Common myeloid progenitor, CD34-positive (primary cell): ENCODE measurements around the gene BLMH.

Source experiments
- CTCF ChIA-PET: fragments of 350-600 bp; sonication (Branson Sonifier 250); formaldehyde crosslinking; loops from one replicate; lab custom pipeline; 2021; ENCODE audit warnings: antibody characterized with exemption; lab: Charles Lee
- POLR2A ChIA-PET: fragments of 350-600 bp; sonication (Branson Sonifier 250); formaldehyde crosslinking; loops from one replicate; lab custom pipeline; 2021; ENCODE audit warnings: antibody characterized with exemption; lab: Charles Lee
- DNase-seq, 3 donors: peaks; one replicate each; pipeline versions ENCODE4 v3.0.0 to v3.0.0-alpha.2; 2013
- H3K27ac ChIP-seq, 2 experiments: 1 replicate in 1 of 2; 2 replicates in 1 of 2; pipeline ENCODE4 v1.7.0; 2013; ENCODE audit warnings: inconsistent platforms in 2 of 2, low read length in 2 of 2, mild to moderate bottlenecking in 2 of 2, low read depth in 1 of 2, moderate library complexity in 1 of 2; ENCODE audit not compliant: severe bottlenecking in 2 of 2, insufficient read depth in 1 of 2, poor library complexity in 1 of 2
- H3K27me3 ChIP-seq, 5 experiments: replicated peaks in 2 of 5; 1 replicate in 3 of 5; 2 replicates in 2 of 5; pipeline versions ENCODE4 v1.6.1 to v1.7.0; 2013; ENCODE audit warnings: low read length in 4 of 5, mild to moderate bottlenecking in 2 of 5, moderate library complexity in 2 of 5, inconsistent platforms in 1 of 5; ENCODE audit not compliant: insufficient read depth in 5 of 5, control insufficient read depth in 4 of 5
- H3K36me3 ChIP-seq, 4 experiments: 1 replicate in 2 of 4; 2 replicates in 2 of 4; pipeline versions ENCODE4 v1.6.1 to v1.7.0; 2013; ENCODE audit warnings: low read length in 3 of 4, control low read depth in 1 of 4, mild to moderate bottlenecking in 1 of 4; ENCODE audit not compliant: control insufficient read depth in 4 of 4, insufficient read depth in 4 of 4
- H3K4me1 ChIP-seq, 4 experiments: 1 replicate in 3 of 4; 2 replicates in 1 of 4; pipeline versions ENCODE4 v1.6.1 to v1.7.1; 2013; ENCODE audit warnings: low read length in 3 of 4, mild to moderate bottlenecking in 3 of 4, control low read depth in 1 of 4, inconsistent platforms in 1 of 4, moderate library complexity in 1 of 4; ENCODE audit not compliant: control insufficient read depth in 4 of 4, insufficient read depth in 4 of 4; ENCODE audit errors: control extremely low read depth in 1 of 4
- H3K4me3 ChIP-seq, 7 experiments: 1 replicate in 4 of 7; 2 replicates in 3 of 7; pipeline versions ENCODE4 v1.5.1 to v1.7.0; 2013; ENCODE audit warnings: mild to moderate bottlenecking in 7 of 7, low read length in 6 of 7, moderate library complexity in 6 of 7, inconsistent platforms in 2 of 7, low read depth in 2 of 7, control low read depth in 1 of 7; ENCODE audit not compliant: insufficient read depth in 4 of 7, control insufficient read depth in 1 of 7; ENCODE audit errors: extremely low read depth in 1 of 7
- H3K9me3 ChIP-seq, 5 experiments: 1 replicate in 4 of 5; 2 replicates in 1 of 5; pipeline versions ENCODE4 v1.6.1 to v1.7.1; 2013; ENCODE audit warnings: low read length in 4 of 5, mild to moderate bottlenecking in 2 of 5, inconsistent platforms in 1 of 5, low read depth in 1 of 5, moderate library complexity in 1 of 5; ENCODE audit not compliant: control insufficient read depth in 4 of 5, insufficient read depth in 2 of 5; ENCODE audit errors: control extremely low read depth in 1 of 5
- WGBS: methylation state at CpG from one replicate; pipeline ENCODE4 v1.1.5; 2013; ENCODE audit not compliant: insufficient coverage; 5-methylcytosine and 5-hydroxymethylcytosine counted together

BLMH gene

GRCh38 chr17:30275911-30276310 lies 15.8 kb downstream of the BLMH start:
- H3K4me3 ChIP-seq, result no peak overlapping the region
- H3K9me3 ChIP-seq, result no peaks in the 10 kb centered on the region
- ChIA-PET POLR2A (no interaction called here), CTCF (no interaction called here)
- no peak overlapping the region for H3K27ac ChIP-seq
- 80% methylated on average over 1 of the region's 2 CpGs for WGBS
- no peaks in the 10 kb centered on the region for H3K27me3 ChIP-seq
- no peaks in the 10 kb centered on the region for H3K4me1 ChIP-seq
- H3K36me3 ChIP-seq, result peaks cover 30 to 82% (median 48%) of the 10 kb centered on the region in 4 experiments
- DNase-seq, result no peak

GRCh38 chr17:30274887-30275286 lies 16.9 kb downstream of the BLMH start:
- DNase-seq, result no peak
- H3K27me3 ChIP-seq, result no peaks in the 10 kb centered on the region
- ChIA-PET CTCF (no interaction called here), POLR2A (no interaction called here)
- WGBS, result no CpG with 5 or more reads among the region's 3 CpGs
- peaks cover 28 to 76% (median 46%) of the 10 kb centered on the region in 4 experiments for H3K36me3 ChIP-seq
- no peaks in the 10 kb centered on the region for H3K9me3 ChIP-seq
- H3K4me3 ChIP-seq, result no peak overlapping the region
- no peak overlapping the region for H3K27ac ChIP-seq
- H3K4me1 ChIP-seq, result no peaks in the 10 kb centered on the region

- no peak for DNase-seq
Measured at GRCh38 chr17:30273373-30273772, 18.4 kb downstream of the BLMH start.

GRCh38 chr17:30271102-30271501 lies 20.6 kb downstream of the BLMH start:
- WGBS, result no CpG with 5 or more reads among the region's 6 CpGs
- H3K4me3 ChIP-seq, result no peak overlapping the region
- no peaks in the 10 kb centered on the region for H3K27me3 ChIP-seq
- no peaks in the 10 kb centered on the region for H3K9me3 ChIP-seq
- POLR2A ChIA-PET, result no interaction called here
- no peaks in the 10 kb centered on the region for H3K4me1 ChIP-seq
- no peak overlapping the region for H3K27ac ChIP-seq
- CTCF ChIA-PET, result interaction anchor here (1.1 kb wide), 1 partner anchor 10 kb away, joined by 3 read pairs; no protein-coding TSS in a partner anchor
- H3K36me3 ChIP-seq, result peaks cover 25 to 70% (median 46%) of the 10 kb centered on the region in 4 experiments
- DNase-seq, result no peak

More at GRCh38 chr17:30273373-30273772, 18.4 kb downstream of the BLMH start:
- CTCF ChIA-PET, result interaction anchor here (0.7 to 1.6 kb wide), 3 partner anchors 23 to 148 kb away, joined by 3 to 5 read pairs (median 4); no protein-coding TSS in a partner anchor
- POLR2A ChIA-PET, result no interaction called here
- Histone ChIP-seq H3K36me3 (peaks cover 23 to 68% (median 42%) of the 10 kb centered on the region in 4 experiments), H3K4me3 (no peak overlapping the region), H3K27me3 (no peaks in the 10 kb centered on the region), H3K27ac (no peak overlapping the region), H3K4me1 (no peaks in the 10 kb centered on the region), H3K9me3 (no peaks in the 10 kb centered on the region)
- 100% methylated on average over 2 of the region's 6 CpGs for WGBS

- H3K27me3 ChIP-seq, result no peaks in the 10 kb centered on the region
- CTCF ChIA-PET, result interaction anchor here (1.4 kb wide), 1 partner anchor 12 kb away, joined by 3 read pairs; no protein-coding TSS in a partner anchor
- no CpG with 5 or more reads among the region's 2 CpGs for WGBS
- no peak overlapping the region for H3K27ac ChIP-seq
- no peaks in the 10 kb centered on the region for H3K9me3 ChIP-seq
- POLR2A ChIA-PET, result no interaction called here
- no peak overlapping the region for H3K4me3 ChIP-seq
- H3K4me1 ChIP-seq, result no peaks in the 10 kb centered on the region
- H3K36me3 ChIP-seq, result peaks cover 16 to 70% (median 43%) of the 10 kb centered on the region in 4 experiments
- no peak for DNase-seq
Measured at GRCh38 chr17:30267625-30268024, 24.1 kb downstream of the BLMH start.

GRCh38 chr17:30263552-30264333 lies 28.0 kb downstream of the BLMH start:
- Histone ChIP-seq H3K4me3 (no peak overlapping the region), H3K27me3 (no peaks in the 10 kb centered on the region), H3K4me1 (no peaks in the 10 kb centered on the region), H3K36me3 (peaks cover 8 to 68% (median 43%) of the 10 kb centered on the region in 4 experiments), H3K27ac (no peak overlapping the region), H3K9me3 (no peaks in the 10 kb centered on the region)
- no peak for DNase-seq
- POLR2A ChIA-PET, result no interaction called here
- WGBS, result 50% methylated on average over 1 of the region's 2 CpGs
- CTCF ChIA-PET, result interaction anchor here (0.6 kb wide), 1 partner anchor 264 kb away, joined by 4 read pairs; no protein-coding TSS in a partner anchor
